Myocyte (in vitro differentiated cells): ENCODE results near the gene NCBP2. TPM values are rescaled to one million over a fixed set of nuclear protein-coding genes. Genes with fewer than 3 reads are reported as not detected.

ENCODE experiments used
- DNase-seq: peaks from one replicate; pipeline ENCODE4 v3.0.0-alpha.2; 2012; ENCODE audit warnings: low read depth
- polyA plus RNA-seq: library from polyadenylated mRNA; unstranded; fragments of >200 nt; gene quantifications from one replicate; pipeline ENCODE4 v1.2.1, GENCODE V29; 2012; ENCODE audit warnings: missing spikeins
- total RNA-seq: library from RNA; depleted of rRNA; stranded (reverse); fragments of >200 nt; gene quantifications from 2 replicates; pipeline ENCODE4 v1.2.3, GENCODE V29; 2014

The NCBP2 gene
- total RNA-seq = 90.8 and 92.5 TPM in 2 replicates
- 78.9 TPM for polyA plus RNA-seq

- DNase-seq = peak; percentile 99
Measured at GRCh38 chr3:196942226-196942914, at the start of gene NCBP2. NCBP2 (minus strand) TSS chr3:196942528; CDS start chr3:196942503, 25 bp downstream.

DNA sequence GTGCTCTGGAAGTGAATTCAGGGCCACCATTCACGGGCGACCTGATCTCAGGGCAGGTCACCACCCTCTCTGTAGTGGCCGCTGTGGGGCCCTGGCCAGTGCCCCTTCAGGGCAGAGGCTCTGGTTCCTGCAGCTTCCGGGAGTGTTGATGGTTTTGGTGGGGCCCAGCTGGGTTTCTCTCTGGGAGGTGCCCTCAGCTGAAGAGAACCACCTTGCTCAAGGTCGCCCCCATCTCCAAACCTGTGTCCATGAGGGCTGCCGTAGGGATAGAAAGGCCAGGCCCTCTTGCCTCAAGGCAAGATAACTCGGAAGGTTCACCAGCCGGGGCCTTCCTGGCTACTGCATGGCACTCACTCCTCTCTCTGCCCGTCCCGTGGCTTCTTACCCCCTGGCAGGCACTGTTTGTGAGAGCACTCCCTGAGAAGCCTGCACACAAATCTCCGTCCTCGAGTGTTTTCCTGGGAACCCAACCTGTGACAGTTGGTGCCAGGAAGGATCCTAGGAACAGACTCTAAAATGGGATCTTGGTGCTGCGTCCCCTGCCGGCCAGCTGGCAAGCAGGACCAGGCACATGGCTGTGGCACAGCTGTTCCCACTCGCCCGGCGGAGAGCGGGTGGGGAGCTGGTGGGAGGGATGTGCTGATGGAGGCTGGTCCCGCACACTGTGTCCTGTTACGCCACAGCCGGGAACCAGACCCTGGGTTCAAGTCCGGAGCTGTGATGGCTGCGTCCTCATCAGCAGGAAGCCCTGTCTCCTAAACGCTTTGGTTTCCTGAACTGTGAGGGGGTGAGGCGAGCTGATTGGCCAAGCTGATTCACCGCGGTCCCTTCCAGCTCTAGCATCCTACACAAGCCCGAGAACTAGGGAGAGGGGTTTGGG lies 49.5 kb upstream of the NCBP2 start:
- DNase-seq = peak; percentile 48

DNA sequence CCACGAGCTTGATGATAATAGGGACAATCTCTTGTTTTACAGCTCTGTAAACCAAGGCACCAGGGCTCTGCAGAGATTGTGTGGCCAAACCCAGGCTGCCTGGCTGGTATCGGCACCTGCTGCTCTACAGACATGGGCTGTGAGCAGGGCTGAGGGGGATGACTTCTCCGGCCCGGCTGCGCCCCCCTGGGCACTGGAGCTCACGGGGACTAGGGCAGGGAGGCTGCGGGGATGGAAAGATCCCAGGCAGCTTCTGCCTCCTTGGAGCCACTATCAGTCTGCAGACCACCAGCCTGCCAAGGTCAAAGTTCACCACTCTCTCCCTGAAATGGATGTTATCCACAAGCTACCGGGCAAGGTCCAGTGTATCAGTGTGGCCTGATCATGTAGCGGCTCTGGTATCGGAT lies 48.3 kb upstream of the NCBP2 start:
- DNase-seq = no peak

DNA sequence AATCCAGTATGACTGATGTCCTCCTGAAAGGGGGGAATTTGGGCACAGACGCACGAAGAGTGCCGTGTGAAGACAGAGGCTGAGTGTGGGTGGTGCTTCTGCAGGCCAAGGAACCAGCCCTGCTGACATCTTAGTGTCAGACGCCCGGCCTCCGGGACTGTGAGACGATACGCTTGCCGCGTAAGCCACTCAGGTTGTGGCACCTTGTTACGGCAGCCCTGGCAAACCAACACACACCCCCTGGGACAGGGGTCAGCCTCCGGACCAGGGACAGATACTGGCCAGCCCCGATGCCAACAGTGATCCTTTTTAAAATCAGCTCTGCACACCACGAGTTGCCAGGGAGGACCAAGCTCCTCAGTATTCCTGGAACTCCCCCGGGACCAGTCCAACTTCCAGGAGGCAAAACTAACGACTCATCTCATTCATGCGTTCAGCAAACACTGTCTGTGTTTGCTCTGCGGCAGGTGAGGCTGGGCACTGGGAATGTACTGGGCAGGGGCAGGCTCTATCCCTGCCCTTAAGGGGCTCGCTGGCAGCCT lies 47.5 kb upstream of the NCBP2 start:
- no peak for DNase-seq

DNA sequence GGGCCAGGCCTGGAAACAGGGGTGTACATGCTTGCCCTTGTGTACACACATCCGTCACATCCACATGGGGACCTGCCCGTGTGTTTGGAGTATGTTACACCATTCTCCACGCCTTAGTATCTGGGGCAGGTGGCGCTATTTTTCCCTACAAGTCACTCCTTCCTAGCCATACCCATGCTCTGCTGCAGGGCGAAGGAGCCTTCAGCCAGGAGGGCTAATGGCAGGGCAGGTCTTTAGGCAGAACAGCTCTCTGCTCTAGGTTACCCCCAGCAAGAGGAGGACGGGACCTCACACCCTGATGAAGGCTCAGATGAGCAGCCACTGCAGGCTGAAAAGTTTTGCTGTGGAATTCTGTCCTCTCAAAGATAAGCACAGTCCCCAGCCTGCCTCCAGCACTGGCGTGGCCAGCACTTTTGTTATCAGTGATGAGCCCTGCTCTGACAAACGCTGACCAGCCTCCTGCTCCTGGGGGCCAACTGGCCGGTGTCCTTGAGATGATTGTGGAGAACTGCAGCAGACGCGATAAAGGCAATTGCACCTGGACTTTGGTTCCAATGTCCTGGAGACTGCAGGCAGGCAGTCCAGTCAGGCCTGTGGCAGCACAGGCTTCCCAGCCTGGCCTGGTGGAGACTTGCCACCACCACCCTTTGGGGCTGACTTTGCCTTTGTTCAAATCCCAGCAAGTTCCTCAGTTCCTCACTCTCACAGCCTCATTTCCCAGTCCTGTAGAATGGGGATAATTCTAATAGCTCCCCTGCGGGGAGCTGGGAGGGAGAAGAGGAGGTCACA lies 46.1 kb upstream of the NCBP2 start:
- DNase-seq = no peak

GRCh38 chr3:196987022-196987421 lies 44.7 kb upstream of the NCBP2 start:
- DNase-seq = no peak

- no peak for DNase-seq
Measured at GRCh38 chr3:196985954-196986885, 43.9 kb upstream of the NCBP2 start.

GRCh38 chr3:196985298-196985697 lies 43.0 kb upstream of the NCBP2 start:
- no peak for DNase-seq

DNA sequence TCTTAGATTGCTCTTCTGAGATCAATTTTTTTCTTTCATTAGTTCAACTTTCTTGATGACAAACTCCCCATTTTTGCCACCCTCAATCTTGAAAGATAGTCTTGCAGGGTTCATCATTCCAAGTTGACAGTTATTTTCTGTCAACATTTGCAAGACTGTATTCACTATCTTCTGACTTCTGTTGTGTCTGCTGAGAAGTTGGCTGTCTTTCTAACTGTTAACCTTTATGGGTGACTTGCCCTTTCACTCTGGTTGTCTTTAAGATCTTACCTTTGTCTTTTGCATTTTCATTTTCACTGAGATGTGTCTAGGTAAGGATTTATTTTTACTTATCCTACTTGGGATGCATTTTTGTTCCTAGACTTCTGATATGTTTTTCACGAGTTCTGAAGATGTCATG lies 40.9 kb upstream of the NCBP2 start:
- DNase-seq = no peak

GRCh38 chr3:196981657-196982056 lies 39.3 kb upstream of the NCBP2 start:
- DNase-seq = no peak

GRCh38 chr3:196979545-196979944 lies 37.2 kb upstream of the NCBP2 start:
- no peak for DNase-seq

GRCh38 chr3:196976941-196977340 lies 34.6 kb upstream of the NCBP2 start:
- no peak for DNase-seq

DNA sequence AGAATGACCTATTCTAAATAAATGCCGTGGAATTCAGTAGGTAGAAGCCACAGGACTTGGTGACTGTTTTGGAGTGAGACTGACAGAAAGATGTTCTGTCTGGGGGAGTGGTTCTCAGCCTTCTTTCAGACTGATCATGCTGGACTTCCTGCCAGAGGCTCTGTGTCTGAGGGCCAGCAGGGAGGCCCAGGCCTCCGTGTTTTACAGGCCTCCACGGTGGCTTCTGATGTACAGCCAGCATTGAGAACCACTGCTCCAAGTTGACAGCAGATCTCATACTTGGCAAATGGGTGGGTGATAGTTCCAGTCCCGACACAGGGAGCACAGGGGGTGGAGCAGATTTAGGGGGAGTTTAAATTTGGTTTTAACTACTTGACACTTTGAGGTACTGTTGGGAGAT lies 33.0 kb upstream of the NCBP2 start:
- DNase-seq = no peak

GRCh38 chr3:196974661-196975060 lies 32.3 kb upstream of the NCBP2 start:
- no peak for DNase-seq

- no peak for DNase-seq
Measured at GRCh38 chr3:196971094-196971698, 28.9 kb upstream of the NCBP2 start.

- DNase-seq = no peak
Measured at GRCh38 chr3:196970547-196971093, 28.3 kb upstream of the NCBP2 start.

GRCh38 chr3:196969660-196970546 lies 27.6 kb upstream of the NCBP2 start:
- peak; percentile 54 for DNase-seq

- DNase-seq = no peak
Measured at GRCh38 chr3:196969134-196969659, 26.9 kb upstream of the NCBP2 start.
